Measurements from ENCODE around the gene ZBTB21.

GRCh38 chr21:41961282-41961701 is 48.9 kb downstream of the ZBTB21 start:
- TF ChIP-seq SUZ12 (IDR thresholded peaks at IDR 0.05; ENCODE audit: extremely low read depth, insufficient read depth, insufficient read length): no peak
- TF ChIP-seq YY1 (IDR thresholded peaks at IDR 0.05; ENCODE audit: insufficient read depth, insufficient read length): no peak
